Heart right ventricle (tissue), 16 donors: ENCODE data around the gene CISD3. TPM values are rescaled to one million over a fixed set of nuclear protein-coding genes. Genes with fewer than 3 reads are reported as not detected.

Experiments
- ATAC-seq, 8 donors: fragments of 200-7000 bp; cut with Tn5 transposase; one replicate each; pipeline ENCODE4 v1.9.1; 2020; ENCODE audit warnings: mild to moderate bottlenecking in 8 of 8, moderate library complexity in 8 of 8, moderate number of reproducible peaks in 1 of 8
- DNase-seq, 2 donors: peaks; one replicate each; pipeline ENCODE4 v3.0.0-alpha.2; 2020
- H3K27ac ChIP-seq, 10 donors: fragments of 200-600 bp; sonication (generic) in 2 of 10; one replicate each; pipeline versions ENCODE4 v1.5.0 to v1.8.0; 2020 to 2022; ENCODE audit warnings: mild to moderate bottlenecking in 3 of 10
- H3K27me3 ChIP-seq, 7 donors: fragments of 200-600 bp; one replicate each; pipeline ENCODE4 v1.8.0; 2021 to 2022; ENCODE audit warnings: mild to moderate bottlenecking in 2 of 7
- H3K36me3 ChIP-seq, 9 donors: fragments of 200-600 bp; sonication (generic) in 1 of 9; one replicate each; pipeline versions ENCODE4 v1.5.0 to v1.8.0; 2020 to 2022; ENCODE audit warnings: mild to moderate bottlenecking in 2 of 9
- H3K4me1 ChIP-seq, 9 donors: fragments of 200-600 bp; sonication (generic) in 1 of 9; one replicate each; pipeline versions ENCODE4 v1.5.0 to v1.8.0; 2020 to 2022; ENCODE audit warnings: mild to moderate bottlenecking in 4 of 9
- H3K4me3 ChIP-seq, 10 donors: fragments of 200-600 bp; sonication (generic) in 2 of 10; one replicate each; pipeline versions ENCODE4 v1.5.0 to v1.8.0; 2020 to 2022; ENCODE audit warnings: mild to moderate bottlenecking in 7 of 10, moderate library complexity in 2 of 10
- H3K9me3 ChIP-seq, 11 donors: fragments of 200-600 bp in 10 of 11; sonication (generic) in 2 of 11; one replicate each; pipeline versions ENCODE4 v1.5.0 to v1.8.0; 2013 to 2022; ENCODE audit warnings: mild to moderate bottlenecking in 2 of 11, control low read depth in 1 of 11, moderate library complexity in 1 of 11
- WGBS, 2 donors: extraction: QIAGEN DNeasy Blood & Tissue Kit; methylation state at CpG; one replicate each; pipeline ENCODE4 v1.1.7; 2013; ENCODE audit warnings: inconsistent platforms in 1 of 2; 5-methylcytosine and 5-hydroxymethylcytosine counted together
- intact Hi-C, 10 donors: fragments of 100-400 bp; cut with DNase I; formaldehyde crosslinking; loops; one replicate each; pipeline versions ENCODE4 v1.11.1 to v1.14.2; 2022
- polyA plus RNA-seq, 2 donors: library from polyadenylated mRNA; stranded (reverse); fragments of 200-250 nt; gene quantifications; one replicate each; pipeline ENCODE4 v1.2.3, GENCODE V29; 2013
- total RNA-seq, 10 donors: library from RNA; stranded (reverse); fragmentation: NEBNext Ultra II Directional in 3 of 10; extraction: Animal tissue kit (Norgen Biotek cat#: 25700) in 3 of 10; gene quantifications; one replicate each; pipeline versions ENCODE4 v1.2.1 to v1.2.4, GENCODE V29; 2021 to 2023
- TF ChIP-seq, protein P1 (sequence below), 9 donors: fragments of 200-600 bp; sonication (generic) in 2 of 9; IDR thresholded peaks; one replicate each; pipeline versions ENCODE4 v1.5.0 to v1.8.0; 2021 to 2022; ENCODE audit warnings: antibody characterized with exemption in 9 of 9, mild to moderate bottlenecking in 5 of 9, moderate library complexity in 1 of 9
- donor health status: Arrhythmogenic right ventricular cardiomyopathy.
- donor health status: ischemic (EF 13 %, LVEDD 7.1; RV severe dilation, severe dysfunction).
- donor health status: healthy with polysubstance abuse.
- donor health status: DM: no; HTN: yes; CAD: no.
- donor health status: DM: no; HTN: no; CAD: no.
- donor health status: ischemic (EF 25% LVEDD 6.9; RV normal size, moderate dysfunction).
- donor health status: ischemic (EF 25% LVEDD 5.7; RV mildly dilated, moderate dysfunction).
- donor health status: healthy.
- donor health status: DM: yes; HTN: yes; CAD: no.
- donor health status: Ischemic cardiomyopathy.
- donor health status: ischemic (EF 35%, LVEDD 5.7; RV mildly dilated, moderate dysfunction).
- donor health status: nonischemic (EF 11% LVEDD 7.7; RV severe dilation, severe dysfunction).
- donor health status: DM: yes; HTN: yes; CAD: no.
- donor health status: PGD.
- donor health status: ischemic (EF 29% LVEDD 5.4; RV normal size, mild dysfunction).
- donor health status: nonischemic (EF 23%, LVEDD 6.1; RV moderate dilation, normal function).

Gene CISD3
- total and polyA plus RNA-seq, 12 donors: 50.5 to 84.1 (median 69.4) TPM

DNA sequence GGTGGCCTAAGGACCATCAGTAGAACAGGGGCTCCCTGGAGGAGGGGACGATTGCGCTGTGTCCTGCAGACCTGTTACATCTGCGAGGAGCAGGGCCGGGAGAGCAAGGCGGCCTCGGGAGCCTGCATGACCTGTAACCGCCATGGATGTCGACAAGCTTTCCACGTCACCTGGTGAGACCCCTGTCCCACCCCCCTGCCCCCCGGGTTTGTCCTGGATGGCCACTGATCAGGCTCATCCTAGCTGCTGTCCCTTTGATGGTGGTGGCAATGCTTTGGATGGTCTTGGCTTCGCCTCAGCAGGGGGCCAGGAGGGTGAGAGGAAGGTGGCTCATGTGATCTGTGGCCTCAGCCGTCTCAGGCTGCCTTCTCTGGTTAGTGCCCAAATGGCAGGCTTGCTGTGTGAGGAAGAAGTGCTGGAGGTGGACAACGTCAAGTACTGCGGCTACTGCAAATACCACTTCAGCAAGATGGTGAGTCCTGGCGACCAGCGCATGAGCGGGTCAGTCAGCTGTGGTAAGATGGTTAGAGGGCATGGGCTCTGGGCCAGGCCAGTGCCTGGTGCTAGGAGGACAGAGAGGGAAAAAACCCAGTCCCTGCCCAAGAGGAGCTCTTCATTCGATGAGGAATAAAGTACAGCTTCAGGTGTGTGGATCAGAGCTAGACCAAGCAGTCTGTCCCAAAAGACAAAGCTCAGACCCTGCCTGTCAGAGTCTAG is 20.9 kb upstream of the CISD3 start:
- no peak overlapping the region for H3K27ac ChIP-seq
- TF ChIP-seq, protein P1, sequence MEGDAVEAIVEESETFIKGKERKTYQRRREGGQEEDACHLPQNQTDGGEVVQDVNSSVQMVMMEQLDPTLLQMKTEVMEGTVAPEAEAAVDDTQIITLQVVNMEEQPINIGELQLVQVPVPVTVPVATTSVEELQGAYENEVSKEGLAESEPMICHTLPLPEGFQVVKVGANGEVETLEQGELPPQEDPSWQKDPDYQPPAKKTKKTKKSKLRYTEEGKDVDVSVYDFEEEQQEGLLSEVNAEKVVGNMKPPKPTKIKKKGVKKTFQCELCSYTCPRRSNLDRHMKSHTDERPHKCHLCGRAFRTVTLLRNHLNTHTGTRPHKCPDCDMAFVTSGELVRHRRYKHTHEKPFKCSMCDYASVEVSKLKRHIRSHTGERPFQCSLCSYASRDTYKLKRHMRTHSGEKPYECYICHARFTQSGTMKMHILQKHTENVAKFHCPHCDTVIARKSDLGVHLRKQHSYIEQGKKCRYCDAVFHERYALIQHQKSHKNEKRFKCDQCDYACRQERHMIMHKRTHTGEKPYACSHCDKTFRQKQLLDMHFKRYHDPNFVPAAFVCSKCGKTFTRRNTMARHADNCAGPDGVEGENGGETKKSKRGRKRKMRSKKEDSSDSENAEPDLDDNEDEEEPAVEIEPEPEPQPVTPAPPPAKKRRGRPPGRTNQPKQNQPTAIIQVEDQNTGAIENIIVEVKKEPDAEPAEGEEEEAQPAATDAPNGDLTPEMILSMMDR (IDR thresholded peaks at IDR 0.05): no peak
- no peak for ATAC-seq
- DNase-seq: no peak
- H3K9me3 ChIP-seq: no peaks in the 10 kb centered on the region
- peaks cover 7 to 64% (median 33%) of the 10 kb centered on the region in 9 donors for H3K4me1 ChIP-seq
- intact Hi-C loops: loop anchor here in 1 of 10 donors (5.0 kb wide), 1 partner anchor 33 kb away; no protein-coding TSS in a partner anchor
- no peaks in the 10 kb centered on the region for H3K27me3 ChIP-seq
- peaks cover 0 to 74% (median 25%) of the 10 kb centered on the region in 9 donors for H3K36me3 ChIP-seq
- 90% methylated on average over 18 of the region's 18 CpGs for whole genome bisulfite sequencing, 2 donors
- H3K4me3 ChIP-seq: no peak overlapping the region

DNA sequence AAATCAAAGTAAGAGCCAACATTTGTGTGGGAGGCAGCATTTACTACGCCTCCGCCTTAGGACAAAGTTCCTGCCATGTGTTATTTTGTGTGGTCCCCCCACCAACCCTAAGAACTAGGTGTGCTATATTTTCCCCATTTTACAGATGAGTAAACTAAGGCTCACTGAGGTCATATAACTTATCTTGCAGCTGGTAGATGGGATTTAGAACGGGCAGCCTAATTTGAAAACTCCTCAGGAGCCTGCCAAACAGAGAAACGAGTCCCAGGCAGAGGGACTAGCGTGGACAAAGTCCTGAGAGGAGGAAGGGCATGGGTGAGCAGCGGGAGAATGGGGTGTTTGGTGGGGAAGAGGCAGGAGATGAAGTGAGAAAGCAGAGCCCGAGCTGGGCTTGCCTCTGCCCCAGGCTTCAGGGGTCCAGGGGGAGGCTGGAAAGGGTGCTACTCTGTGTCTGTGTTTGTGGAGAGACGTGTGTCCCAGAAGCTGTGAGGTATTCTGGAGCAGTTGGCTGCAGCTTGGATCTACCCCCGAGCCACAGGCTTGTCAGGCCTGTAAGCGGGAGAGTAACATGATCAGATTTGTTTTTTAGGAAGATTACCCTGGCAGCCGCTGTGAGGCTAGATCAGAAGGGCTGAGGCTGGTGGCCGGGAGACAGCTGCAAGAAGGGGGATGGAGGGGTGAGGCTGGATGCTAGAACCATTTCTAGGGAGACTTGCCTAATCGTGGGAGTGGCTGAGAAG is 20.1 kb upstream of the CISD3 start:
- H3K4me3 ChIP-seq: no peak overlapping the region
- DNase-seq (no peak), ATAC-seq (no peak)
- peak overlapping the region in 1 of 10 donors; percentile 16 for H3K27ac ChIP-seq
- no peaks in the 10 kb centered on the region for H3K9me3 ChIP-seq
- 74 to 78% methylated on average over 13 of the region's 13 CpGs for WGBS, 2 donors
- H3K36me3 ChIP-seq: peaks cover 0 to 82% (median 25%) of the 10 kb centered on the region in 9 donors
- intact Hi-C loops: loop anchor here in 2 of 10 donors (2.0 to 5.0 kb wide), 2 partner anchors 15 to 32 kb away; no protein-coding TSS in a partner anchor
- H3K27me3 ChIP-seq: no peaks in the 10 kb centered on the region
- peaks cover 7 to 61% (median 30%) of the 10 kb centered on the region in 9 donors for H3K4me1 ChIP-seq
- TF ChIP-seq, protein P1 (IDR thresholded peaks at IDR 0.05): no peak

DNA sequence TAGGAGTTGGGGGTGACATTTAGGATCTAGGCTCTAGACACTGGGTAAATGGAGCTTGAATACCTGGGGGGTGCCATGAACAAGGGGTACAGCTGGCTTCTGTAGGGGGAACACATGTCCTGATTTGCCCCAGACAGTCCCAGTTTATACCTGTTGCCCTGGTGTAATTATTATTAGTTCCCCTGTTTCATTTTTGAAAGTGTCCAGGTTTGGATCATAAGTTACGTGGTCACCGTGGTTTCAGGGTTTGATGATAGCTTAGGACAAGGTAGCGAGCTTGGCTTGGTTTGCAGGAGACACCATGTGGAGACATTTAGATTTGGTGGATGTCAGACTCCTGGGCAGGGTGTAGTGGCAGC is 19.6 kb upstream of the CISD3 start:
- Histone ChIP-seq H3K4me1 (peaks cover 7 to 61% (median 30%) of the 10 kb centered on the region in 9 donors), H3K36me3 (peaks cover 0 to 87% (median 30%) of the 10 kb centered on the region in 9 donors), H3K27ac (peak overlapping the region in 1 of 10 donors; percentile 16), H3K9me3 (no peaks in the 10 kb centered on the region), H3K27me3 (no peaks in the 10 kb centered on the region), H3K4me3 (no peak overlapping the region)
- WGBS, 2 donors: 87 to 92% methylated on average over 3 of the region's 3 CpGs
- TF ChIP-seq, protein P1 (IDR thresholded peaks at IDR 0.05): no peak
- intact Hi-C loops: loop anchor here in 1 of 10 donors (2.0 kb wide), 1 partner anchor 14 kb away; no protein-coding TSS in a partner anchor
- DNase-seq (no peak), ATAC-seq (no peak)

DNA sequence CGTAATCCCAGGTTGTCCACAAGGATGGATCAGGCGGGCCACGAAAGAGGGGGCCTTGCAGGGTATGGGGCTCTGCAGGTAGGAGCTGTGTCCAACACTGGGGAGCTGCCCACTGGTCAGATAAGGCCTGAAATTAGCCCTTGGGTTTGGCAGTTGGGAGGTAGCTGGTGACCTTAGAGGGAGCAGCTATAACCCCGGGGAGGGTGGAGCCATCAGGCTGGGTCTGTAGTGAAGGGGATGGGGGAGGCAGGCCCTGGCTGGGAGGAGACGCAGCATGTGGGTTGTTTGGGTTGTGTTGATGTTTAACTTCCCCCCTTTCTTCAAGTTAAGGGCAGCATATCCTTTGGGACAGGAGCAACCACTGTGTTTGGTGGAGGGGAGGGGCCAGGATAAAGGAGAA is 19.2 kb upstream of the CISD3 start:
- WGBS, 2 donors: 76% methylated on average over 5 of the region's 5 CpGs
- Histone ChIP-seq H3K27me3 (no peaks in the 10 kb centered on the region), H3K27ac (no peak overlapping the region), H3K4me3 (no peak overlapping the region), H3K36me3 (peaks cover 0 to 91% (median 34%) of the 10 kb centered on the region in 9 donors), H3K4me1 (peaks cover 7 to 61% (median 30%) of the 10 kb centered on the region in 9 donors), H3K9me3 (no peaks in the 10 kb centered on the region)
- TF ChIP-seq, protein P1 (IDR thresholded peaks at IDR 0.05): no peak
- DNase-seq (no peak), ATAC-seq (no peak)
- intact Hi-C loops: loop anchor here in 1 of 10 donors (2.0 kb wide), 1 partner anchor 14 kb away; no protein-coding TSS in a partner anchor
